Iris pigment epithelial cell (primary cell): ENCODE measurements around the gene GRAP.
"Not testable (repeated sequence)": the region's sequence is repeated elsewhere in the genome, so short reads cannot be mapped to it uniquely, and the experiment has no call there.

Source experiments
- DNase-seq: peaks from one replicate; pipeline ENCODE4 v3.0.0-alpha.2; 2011; ENCODE audit warnings: low read depth

GRAP gene

DNA sequence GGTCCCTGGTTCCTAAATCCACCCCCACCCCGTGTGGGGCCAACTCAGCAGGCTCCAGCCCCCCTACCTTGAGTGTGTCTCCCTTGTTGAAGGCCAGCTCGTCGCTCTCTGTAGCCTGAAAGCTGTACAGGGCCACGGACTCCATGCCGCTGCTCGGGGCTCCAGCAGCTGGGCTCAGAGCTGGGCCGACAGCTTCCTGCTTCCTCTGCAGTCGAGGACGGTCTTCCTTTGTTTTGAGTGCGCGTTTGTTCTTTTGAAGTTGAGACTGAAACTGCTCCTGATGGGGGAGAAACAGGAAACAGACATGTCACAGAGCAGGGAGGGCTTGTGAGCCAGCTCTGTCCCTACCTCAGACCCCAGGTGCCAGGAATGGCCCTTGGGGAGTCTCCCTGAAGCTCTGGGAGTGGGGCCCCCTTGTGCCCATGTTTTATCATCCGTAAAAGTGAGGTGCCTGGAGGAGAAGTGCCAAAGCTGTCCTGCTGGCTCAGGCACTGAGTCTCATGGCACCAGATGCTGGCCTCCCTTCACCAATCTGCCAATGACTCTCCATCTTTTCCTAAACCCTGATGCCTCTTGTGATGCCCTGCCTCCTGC lies at the start of gene GRAP:
Gene GRAP (minus strand): TSS at position 176 of the 594 bp plus-strand sequence. CDS start 31 bp downstream, at position 145.
- not testable (repeated sequence) for DNase-seq

DNA sequence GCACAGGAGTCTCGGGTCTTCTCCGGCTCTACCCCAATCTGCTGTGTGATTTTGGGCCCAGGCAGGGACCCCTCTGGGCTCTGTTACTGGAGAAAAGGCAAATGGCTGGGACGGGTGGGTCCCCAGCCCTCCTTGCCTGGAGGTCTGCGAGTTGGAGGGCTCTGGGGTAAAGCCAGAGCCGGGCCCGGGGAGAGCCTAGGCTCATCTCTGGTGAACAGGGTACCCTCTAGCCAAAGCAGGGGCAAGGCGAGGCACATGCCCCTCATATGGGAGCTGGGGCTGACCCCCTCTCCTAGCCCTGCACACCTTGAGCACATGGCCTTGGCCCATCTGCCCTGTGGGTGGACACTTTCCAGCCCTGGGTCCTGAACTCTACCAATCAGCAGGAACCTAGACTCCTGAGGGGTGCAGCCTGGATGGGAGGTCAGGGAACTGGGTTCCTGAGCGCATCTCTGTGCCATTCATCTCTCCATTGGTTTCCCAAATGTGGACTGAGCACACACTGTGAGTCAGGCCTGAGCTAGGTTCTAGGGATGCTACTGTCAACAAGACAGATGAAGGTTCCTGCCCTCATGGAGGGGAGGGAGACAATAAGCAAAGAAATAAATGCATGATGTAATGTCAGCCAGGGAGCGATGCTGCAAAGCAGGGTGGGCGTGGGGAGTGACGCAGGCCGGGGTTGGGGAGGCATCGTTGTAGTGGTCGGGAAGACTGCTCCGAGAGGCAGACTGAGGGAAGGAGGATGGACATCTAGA lies 47.1 kb upstream of the GRAP start:
- DNase-seq, result not testable (repeated sequence)

GRCh38 chr17:19092737-19093683 lies 46.3 kb upstream of the GRAP start:
- DNase-seq, result peak; percentile 52

- DNase-seq, result not testable (repeated sequence)
Observed at GRCh38 chr17:19090058-19090772, 43.5 kb upstream of the GRAP start.

GRCh38 chr17:19088804-19089685 lies 42.3 kb upstream of the GRAP start:
- not testable (repeated sequence) for DNase-seq

- DNase-seq, result not testable (repeated sequence)
Observed at GRCh38 chr17:19077386-19077785, 30.6 kb upstream of the GRAP start.

DNA sequence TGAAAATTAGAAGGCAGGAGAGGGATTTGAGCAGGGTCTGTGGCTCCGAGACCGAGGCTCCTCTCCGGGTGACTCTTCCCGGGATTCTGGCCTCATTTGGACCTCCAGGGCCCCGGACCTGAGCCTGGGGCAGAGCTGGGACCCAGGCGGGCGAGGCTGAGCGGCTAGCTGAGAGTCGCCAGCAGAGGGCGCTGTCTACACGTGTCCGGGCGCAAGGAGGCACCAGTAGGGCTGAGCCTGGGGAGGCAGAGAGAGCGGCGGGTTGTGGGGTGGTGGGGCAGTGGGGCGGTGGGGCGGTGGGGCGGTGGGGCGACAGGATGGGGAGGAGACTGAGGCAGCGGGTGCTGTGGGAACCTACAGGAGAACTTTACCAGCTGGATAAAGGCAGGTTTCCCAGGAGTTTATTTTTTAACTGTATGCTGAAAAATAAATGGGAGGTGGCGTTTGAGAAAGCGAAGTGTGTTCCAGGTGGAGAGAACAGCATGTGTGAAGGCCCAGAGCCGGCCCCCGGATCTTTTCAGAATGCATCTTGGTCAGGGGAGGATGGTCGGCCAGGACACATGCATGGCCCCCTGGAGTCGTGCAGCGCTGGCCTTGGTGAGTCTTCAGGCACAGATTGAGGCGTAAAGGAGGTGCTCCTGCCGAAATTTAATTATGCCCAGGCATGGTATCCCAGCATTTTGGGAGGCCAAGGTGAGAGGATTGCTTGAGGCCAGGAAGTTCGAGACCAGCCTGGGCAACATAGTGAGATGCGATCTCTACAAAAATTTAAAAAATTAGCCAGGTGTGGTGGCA lies 29.8 kb upstream of the GRAP start:
- not testable (repeated sequence) for DNase-seq

DNA sequence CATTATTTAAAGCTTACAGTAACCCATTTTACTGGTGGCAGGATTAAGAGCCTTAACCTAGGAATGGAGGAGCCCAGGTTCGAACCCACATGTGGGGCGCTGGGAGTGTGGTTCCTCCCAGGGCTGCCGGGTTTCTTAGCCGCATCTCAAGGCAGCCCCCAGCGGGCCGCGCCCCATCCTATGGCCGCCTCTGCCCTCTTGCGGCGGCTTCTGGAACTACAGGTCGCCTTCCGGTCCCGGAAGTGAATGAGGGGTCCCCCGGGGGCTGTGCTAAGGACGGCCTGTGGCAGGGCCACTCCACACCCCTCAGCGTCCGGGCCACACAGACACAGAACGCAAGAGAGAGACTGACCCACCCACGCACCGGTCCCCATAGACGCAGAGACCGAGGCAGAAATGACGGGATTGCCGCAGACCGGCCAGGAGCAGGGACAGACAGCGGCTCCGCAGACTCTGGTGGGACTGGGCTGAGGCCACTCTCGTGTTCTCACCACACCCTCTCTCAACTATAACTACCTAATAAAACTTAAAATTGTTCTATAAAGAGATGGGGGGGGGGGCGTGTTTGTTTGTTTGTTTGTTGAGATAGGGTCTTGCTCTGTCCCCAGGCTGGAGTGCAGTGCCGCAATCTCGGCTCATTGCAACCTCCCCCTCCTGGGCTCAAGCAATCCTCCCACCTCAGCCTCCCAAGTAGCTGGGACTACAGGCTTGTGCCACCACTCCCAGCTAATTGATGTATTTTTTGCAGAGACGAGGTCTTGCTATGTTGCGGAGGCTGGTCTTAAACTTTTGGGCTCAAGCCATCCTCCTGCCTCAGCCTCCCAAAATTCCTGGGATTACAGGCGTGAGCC lies 23.8 kb upstream of the GRAP start:
- not testable (repeated sequence) for DNase-seq

DNA sequence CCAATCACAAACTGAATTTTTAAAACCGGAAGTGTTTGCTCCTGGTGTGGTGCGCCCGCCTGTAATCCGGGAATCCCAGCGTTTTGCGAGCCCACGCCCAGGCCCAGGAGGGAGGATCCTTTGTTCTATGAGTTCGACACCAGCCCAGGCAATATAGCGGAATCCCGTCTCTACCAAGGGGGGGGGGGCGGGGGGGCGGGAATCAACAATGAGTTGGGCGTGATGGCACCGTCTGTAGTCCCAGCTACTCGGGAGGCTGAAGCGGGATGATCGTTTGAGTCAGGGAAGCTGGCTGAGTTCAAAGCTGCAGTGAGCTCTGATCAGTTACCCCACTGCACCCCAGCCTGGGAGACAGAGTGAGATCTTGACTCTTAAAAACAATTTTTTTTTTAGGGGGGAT lies 17.6 kb upstream of the GRAP start:
- DNase-seq, result peak; percentile 0

DNA sequence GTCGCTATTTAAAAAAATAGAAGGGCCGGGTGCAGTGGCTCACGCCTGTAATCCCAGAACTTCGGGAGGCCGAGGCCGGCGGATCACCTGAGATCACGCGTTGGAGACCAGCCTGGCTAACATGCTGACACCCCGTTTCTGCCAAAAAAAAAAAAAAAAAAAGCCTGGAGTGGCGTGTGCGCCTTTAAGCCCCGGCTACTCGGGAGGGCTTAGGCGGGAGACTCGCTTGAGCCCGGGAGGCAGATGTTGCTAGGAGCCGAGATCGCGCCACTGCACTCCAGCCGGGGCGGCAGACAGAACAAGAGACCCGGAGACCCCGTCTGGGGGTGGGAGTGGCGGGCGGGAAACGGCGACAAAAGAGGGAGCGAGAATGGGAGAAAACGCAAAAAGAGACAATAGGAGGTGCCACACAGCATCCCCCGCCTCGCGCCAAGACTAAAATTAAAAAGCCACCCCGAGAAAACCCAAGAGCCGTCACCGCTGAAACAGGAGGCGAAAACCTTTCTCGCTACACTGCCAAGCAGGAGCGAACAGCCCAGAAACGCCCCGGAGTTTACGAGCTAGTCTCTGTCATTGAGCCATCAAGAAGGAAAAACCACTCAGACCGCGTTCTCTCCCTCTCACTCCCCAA lies 16.7 kb upstream of the GRAP start:
- not testable (repeated sequence) for DNase-seq

DNA sequence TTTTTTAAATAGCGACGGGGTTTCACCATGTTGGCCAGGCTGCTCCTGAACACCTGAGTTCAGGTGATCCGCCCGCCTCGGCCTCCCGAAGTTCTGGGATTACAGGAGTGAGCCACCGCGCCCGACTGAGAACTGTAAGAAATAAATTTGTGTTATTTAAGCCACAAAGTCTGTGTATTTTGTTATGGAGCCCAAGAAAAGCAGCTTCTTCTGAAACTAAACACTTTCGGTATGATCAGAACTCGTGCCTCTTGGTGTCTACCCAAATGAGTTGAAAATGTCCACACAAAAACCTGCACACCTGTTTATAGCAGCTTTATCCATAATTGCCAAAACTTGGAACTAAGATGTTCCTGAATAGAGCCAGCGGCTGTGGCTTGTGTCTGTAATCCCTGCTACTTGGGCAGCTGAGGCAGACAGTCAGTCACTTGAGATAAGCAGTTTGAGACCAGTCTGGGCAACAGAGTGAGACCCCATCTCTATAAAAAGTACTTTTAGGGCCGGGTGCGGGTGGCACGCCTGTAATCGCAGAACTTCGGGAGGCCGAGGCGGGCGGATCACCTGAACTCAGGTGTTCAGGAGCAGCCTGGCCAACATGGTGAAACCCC lies 16.1 kb upstream of the GRAP start:
- not testable (repeated sequence) for DNase-seq

- not testable (repeated sequence) for DNase-seq
Observed at GRCh38 chr17:19062009-19062717, 15.4 kb upstream of the GRAP start.

- not testable (repeated sequence) for DNase-seq
Observed at GRCh38 chr17:19055447-19055846, 8.7 kb upstream of the GRAP start.

DNA sequence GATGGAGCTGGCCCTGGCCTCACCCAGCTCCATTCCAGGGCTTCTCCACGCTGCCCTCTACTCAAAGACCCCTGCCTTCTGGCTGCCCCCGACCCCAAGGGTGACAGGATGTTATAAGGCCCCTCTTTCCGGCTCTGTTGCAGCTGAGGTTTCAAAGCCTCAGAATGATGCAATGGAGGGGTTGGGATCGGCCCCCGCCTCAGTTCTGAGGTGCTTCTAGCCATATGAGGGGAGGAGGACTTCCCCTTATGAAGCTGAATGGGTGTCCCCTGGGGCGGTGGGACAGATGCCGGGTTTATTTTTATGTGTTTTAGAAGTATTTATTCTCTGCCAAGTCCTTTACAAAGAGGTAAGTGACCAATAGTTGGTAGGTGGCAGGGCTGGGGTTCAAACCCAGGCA lies 2.1 kb upstream of the GRAP start:
- not testable (repeated sequence) for DNase-seq

- DNase-seq, result not testable (repeated sequence)
Observed at GRCh38 chr17:19047510-19047909, 753 bp upstream of the GRAP start.

DNA sequence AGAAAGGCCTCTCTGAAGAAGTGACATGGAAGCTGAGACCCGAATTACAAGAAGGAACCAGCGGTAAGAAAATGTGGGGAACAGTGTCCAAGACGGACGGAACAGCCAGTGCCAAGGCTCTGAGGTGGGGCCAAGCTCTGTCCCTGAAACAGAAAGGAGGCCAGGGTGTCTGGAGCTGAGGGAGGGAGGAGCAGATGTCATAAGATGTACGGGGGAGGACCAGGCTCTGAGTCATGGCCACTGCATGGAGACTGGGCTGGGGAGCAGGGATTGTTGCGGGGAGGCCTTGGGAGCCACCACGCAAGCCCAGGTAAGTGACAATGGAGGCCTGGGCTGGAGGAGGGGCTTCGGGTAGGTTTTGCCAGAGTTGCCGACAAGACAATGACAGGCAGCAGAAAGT lies 2.1 kb downstream of the GRAP start:
- not testable (repeated sequence) for DNase-seq

DNA sequence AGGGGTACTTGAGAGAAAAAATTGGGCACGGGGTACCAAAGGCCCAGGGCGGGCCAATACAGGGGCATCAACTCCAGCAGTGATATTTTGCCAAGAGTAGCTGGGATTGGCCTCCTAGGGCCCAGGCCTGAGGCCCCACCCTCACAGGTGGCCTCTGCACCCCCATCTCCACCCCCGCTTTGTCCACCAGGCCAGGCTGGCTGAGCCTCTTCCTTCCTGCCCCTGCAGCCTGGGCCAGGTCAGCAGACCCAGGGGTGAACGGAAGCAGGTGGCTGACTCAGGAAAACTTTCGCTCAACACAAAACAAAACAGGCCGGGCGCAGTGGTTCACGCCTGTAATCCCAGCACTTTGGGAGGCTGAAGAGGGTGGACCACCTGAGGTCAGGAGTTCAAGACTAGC lies 3.7 kb downstream of the GRAP start:
- DNase-seq, result not testable (repeated sequence)
